ENCODE data around the gene TCF7L1. TPM values are rescaled to one million over a fixed set of nuclear protein-coding genes. Genes with fewer than 3 reads are reported as not detected.

TCF7L1 gene
- total RNA-seq, 1 donor from 2014 or later: 83.8 TPM

GRCh38 chr2:85356186-85356585 lies 223.0 kb downstream of the TCF7L1 start:
- Mint-ChIP-seq H3K27ac (ENCODE audit: unreplicated experiment) (no peak overlapping the region), H3K27me3 (ENCODE audit: unreplicated experiment) (peaks cover 8% of the 10 kb centered on the region), H3K4me1 (ENCODE audit: unreplicated experiment) (peaks cover 20% of the 10 kb centered on the region), H3K9me3 (ENCODE audit: unreplicated experiment) (no peaks in the 10 kb centered on the region), H3K4me3 (ENCODE audit: unreplicated experiment) (no peak overlapping the region), H3K36me3 (ENCODE audit: low read depth, unreplicated experiment) (peaks cover 4% of the 10 kb centered on the region)
- DNase-seq (ENCODE audit: low spot score): no peak
- TF ChIP-seq CTCF (IDR thresholded peaks at IDR 0.05; ENCODE audit: unreplicated experiment): no peak

- TF ChIP-seq CTCF (IDR thresholded peaks at IDR 0.05; ENCODE audit: unreplicated experiment): no peak
- peaks cover 8% of the 10 kb centered on the region for H3K36me3 Mint-ChIP-seq (ENCODE audit: low read depth, unreplicated experiment)
- H3K4me3 Mint-ChIP-seq (ENCODE audit: unreplicated experiment): peak overlapping the region; percentile 4
- H3K4me1 Mint-ChIP-seq (ENCODE audit: unreplicated experiment): peaks cover 19% of the 10 kb centered on the region
- H3K27me3 Mint-ChIP-seq (ENCODE audit: unreplicated experiment): peaks cover 8% of the 10 kb centered on the region
- no peak overlapping the region for H3K27ac Mint-ChIP-seq (ENCODE audit: unreplicated experiment)
- no peak for DNase-seq (ENCODE audit: low spot score)
- H3K9me3 Mint-ChIP-seq (ENCODE audit: unreplicated experiment): no peaks in the 10 kb centered on the region
These were observed 224.5 kb downstream of the TCF7L1 start for GRCh38 chr2:85357736-85358135.

Other genes starting within 250 kb of the TCF7L1 start
- gene TMSB10, start 227.7 kb upstream of the TCF7L1 start, total RNA-seq (ENCODE audit: unreplicated experiment): 3,500 TPM
- gene KCMF1, start 162.2 kb upstream of the TCF7L1 start, total RNA-seq (ENCODE audit: unreplicated experiment): 84.6 TPM
- gene TGOLN2, start 194.6 kb downstream of the TCF7L1 start, total RNA-seq (ENCODE audit: unreplicated experiment): 83.1 TPM
- gene RETSAT, start 221.1 kb downstream of the TCF7L1 start, total RNA-seq (ENCODE audit: unreplicated experiment): 37.0 TPM
- gene ELMOD3, start 221.4 kb downstream of the TCF7L1 start, total RNA-seq (ENCODE audit: unreplicated experiment): 15.9 TPM

Measured in endothelial cell (in vitro differentiated cells).